ENCODE results near the gene CPTP. TPM values are rescaled to one million over a fixed set of nuclear protein-coding genes. Genes with fewer than 3 reads are reported as not detected.

Gene CPTP
- total RNA-seq, 6 experiments from 2014 or later = 24.6 to 31.5 (median 26.6) TPM

DNA sequence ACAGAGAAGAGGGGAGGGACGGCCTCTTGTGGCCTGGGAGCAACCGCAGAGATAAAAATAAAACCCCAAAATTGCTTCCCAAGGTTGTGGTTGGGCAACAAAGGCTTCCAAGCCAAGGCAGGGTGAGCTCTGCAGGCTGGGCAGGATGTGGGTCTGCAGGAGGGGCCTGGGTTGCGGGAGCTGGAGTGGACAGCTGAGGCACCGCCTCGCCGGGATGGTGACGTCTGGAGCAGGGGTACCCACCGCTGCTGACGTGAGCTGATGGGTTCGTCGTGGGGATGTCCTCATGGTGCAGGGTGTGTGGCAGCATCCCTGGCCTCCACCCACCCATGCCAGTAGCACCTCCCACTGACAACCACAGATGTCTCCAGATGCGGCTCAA, 46.8 kb downstream of the CPTP start:
- Mint-ChIP-seq H3K4me3 (no peak overlapping the region), H3K27me3 (ENCODE audit: insufficient read depth) (no peaks in the 10 kb centered on the region), H3K9me3 (no peaks in the 10 kb centered on the region), H3K27ac (no peak overlapping the region), H3K36me3 (ENCODE audit: low read depth) (no peaks in the 10 kb centered on the region), H3K4me1 (ENCODE audit: low read depth) (peaks cover 11% of the 10 kb centered on the region; the same call in 1 of the 2 replicates)
- DNase-seq = no peak
- TF ChIP-seq, protein P1, sequence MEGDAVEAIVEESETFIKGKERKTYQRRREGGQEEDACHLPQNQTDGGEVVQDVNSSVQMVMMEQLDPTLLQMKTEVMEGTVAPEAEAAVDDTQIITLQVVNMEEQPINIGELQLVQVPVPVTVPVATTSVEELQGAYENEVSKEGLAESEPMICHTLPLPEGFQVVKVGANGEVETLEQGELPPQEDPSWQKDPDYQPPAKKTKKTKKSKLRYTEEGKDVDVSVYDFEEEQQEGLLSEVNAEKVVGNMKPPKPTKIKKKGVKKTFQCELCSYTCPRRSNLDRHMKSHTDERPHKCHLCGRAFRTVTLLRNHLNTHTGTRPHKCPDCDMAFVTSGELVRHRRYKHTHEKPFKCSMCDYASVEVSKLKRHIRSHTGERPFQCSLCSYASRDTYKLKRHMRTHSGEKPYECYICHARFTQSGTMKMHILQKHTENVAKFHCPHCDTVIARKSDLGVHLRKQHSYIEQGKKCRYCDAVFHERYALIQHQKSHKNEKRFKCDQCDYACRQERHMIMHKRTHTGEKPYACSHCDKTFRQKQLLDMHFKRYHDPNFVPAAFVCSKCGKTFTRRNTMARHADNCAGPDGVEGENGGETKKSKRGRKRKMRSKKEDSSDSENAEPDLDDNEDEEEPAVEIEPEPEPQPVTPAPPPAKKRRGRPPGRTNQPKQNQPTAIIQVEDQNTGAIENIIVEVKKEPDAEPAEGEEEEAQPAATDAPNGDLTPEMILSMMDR (IDR thresholded peaks at IDR 0.05) = no peak

DNA sequence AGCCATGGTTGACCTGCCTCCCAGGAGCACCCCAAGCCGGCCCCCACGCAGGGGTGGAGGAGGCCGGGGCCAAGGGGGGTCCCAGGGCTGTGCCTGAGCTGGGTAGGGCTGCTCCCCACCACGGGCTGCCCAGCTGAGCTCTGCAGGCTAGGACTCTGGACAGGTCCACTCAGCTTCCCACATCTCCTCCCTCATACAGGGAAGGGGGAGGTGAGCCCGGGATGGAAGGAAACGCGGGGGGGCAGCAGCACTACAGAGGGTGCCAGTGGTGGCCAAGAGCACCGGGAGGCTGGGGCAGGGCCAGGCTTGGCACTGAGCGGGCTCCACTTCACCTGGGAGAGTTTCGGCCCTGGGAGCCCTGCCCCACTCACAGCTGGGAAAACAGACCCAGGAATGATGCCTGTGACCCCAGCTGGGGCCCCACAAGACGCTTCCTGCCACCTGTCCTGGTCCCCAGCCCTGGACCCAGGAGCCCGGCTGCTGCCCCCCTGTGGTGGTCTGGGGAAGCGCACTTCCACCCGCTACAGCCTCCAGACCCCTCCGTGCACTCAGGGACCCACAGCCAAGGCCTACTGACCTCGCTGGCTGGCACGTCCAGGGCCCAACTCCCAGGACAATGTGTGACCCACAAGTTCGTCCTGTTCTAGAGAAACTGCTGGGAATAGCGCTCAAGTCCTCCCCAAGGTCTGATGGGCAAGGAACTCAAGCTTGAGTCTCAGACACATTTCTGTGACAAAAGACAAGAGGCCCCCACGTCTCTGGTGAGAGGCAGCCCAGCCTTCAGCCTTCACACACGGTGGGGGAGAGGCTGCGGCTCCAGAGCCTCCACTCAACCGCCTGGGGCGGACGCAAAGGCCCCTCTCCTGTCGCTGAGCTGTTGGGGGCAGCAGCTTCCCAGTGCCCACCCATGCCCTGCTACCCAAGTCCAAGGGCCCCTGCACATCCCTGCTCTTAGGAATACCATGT, 47.4 kb downstream of the CPTP start:
- Mint-ChIP-seq H3K4me1 (ENCODE audit: low read depth) (peaks cover 11% of the 10 kb centered on the region; the same call in 1 of the 2 replicates), H3K36me3 (ENCODE audit: low read depth) (no peaks in the 10 kb centered on the region), H3K4me3 (no peak overlapping the region; the same call in 1 of the 2 replicates), H3K27ac (peak overlapping the region; percentile 59; the same call in 1 of the 2 replicates), H3K27me3 (ENCODE audit: insufficient read depth) (no peaks in the 10 kb centered on the region), H3K9me3 (no peaks in the 10 kb centered on the region)
- no peak for DNase-seq
- TF ChIP-seq, protein P1 (IDR thresholded peaks at IDR 0.05) = peak; percentile 98

DNA sequence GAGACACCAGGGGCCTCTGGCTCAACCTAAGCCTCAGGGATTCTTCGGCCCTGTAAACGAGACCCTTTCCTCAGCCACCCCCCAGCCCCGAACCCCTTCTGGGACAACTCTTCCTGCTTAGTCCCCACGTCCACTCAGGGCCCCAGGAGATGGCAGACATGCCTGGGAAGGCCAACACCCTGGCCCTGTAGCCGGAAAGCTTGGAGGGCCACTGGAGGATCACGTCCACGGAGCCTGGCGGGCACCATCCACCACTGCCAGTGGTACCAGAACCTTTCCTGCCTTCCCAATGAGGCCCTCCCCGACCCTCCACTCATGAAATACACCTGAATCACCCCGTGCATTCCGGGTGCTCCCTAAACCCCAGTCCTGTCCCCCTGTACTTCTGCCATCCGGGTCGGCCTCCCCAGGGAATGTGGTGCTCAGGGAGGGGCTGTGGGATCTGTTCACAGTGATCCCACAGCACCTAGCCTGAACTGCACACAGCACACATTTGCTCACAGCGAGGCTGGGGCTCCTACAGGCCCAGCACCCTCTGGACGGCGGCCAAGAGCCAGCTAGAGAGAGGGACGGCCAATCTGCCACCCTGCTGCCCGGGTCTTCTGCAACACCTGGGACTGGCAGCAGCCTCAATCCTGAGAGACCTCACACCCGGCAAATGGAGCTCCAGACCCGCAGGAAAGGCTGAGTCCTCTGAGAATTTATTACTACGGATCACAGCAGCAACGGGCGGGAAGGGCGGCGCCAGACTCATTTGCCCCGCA, 48.6 kb downstream of the CPTP start:
- peaks cover 11% of the 10 kb centered on the region; the same call in 1 of the 2 replicates for H3K4me1 Mint-ChIP-seq (ENCODE audit: low read depth)

DNA sequence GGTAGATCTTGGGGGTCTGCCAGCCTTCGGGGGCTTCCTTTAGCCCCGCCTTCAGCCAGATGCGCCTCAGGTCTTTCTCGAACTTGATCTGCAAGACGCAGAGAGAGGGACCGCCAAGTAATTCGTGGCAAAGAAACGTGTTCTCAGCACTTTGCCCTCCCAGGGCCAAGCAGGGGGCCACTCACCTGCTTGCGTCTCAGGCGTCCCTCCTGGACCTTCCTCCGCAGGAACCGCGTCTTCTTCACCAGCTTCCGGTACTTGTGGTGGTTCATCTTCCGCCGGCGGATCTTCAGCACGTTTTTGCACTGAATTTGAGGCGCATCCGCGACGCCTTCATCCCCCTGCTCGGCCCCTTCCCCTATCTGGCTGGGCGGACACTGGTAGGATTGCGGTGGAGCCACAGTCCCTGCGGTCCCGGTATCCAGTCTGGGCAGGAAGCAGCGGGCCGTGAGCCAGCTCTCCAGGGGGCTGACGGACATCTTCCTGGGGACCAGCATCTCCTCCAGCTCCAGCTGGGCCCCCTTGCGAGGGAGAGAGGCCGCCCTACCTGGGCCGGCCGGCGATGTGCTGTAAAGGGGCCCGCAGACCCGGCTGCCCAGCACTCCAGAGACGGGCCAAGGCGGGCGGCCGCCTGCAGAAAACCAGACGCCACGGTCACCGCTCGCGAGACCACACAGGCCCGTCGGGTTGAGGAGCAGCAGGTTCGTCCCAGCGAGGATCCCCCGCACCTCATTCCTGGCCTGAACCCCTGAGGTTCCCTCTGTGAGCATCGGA, 49.4 kb downstream of the CPTP start:
- Mint-ChIP-seq H3K27me3 (ENCODE audit: insufficient read depth) (no peaks in the 10 kb centered on the region), H3K9me3 (no peaks in the 10 kb centered on the region), H3K36me3 (ENCODE audit: low read depth) (no peaks in the 10 kb centered on the region), H3K27ac (peak overlapping the region; percentile 51; the same call in 1 of the 2 replicates), H3K4me1 (ENCODE audit: low read depth) (peaks cover 11% of the 10 kb centered on the region; the same call in 1 of the 2 replicates), H3K4me3 (peak overlapping the region; percentile 91)
- DNase-seq = no peak
- TF ChIP-seq, protein P1 (IDR thresholded peaks at IDR 0.05) = no peak

More for the DNA sequence above, 48.6 kb downstream of the CPTP start:
- Mint-ChIP-seq H3K36me3 (ENCODE audit: low read depth) (no peaks in the 10 kb centered on the region), H3K9me3 (no peaks in the 10 kb centered on the region), H3K27ac (peak overlapping the region; percentile 48; the same call in 1 of the 2 replicates), H3K4me3 (peak overlapping the region; percentile 91), H3K27me3 (ENCODE audit: insufficient read depth) (no peaks in the 10 kb centered on the region)
- TF ChIP-seq, protein P1 (IDR thresholded peaks at IDR 0.05) = no peak
- DNase-seq = no peak

DNA sequence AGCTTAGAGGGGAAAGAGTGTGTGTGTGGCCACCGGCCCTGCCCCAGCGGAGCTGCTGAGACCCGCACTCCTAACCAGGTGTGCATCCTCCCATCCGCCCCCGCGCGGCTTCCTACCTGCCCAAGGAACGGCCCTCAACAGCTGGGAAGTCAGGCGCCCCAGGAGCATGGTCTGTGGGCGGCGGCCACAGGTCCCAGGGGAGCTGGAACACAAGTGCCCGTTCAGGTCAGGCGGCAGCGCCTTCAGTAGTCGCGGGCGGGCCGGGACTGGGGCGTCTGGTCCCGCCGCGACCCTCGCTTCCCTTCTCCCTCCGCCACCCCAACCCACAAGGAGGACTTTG, 50.0 kb downstream of the CPTP start:
- no peak for DNase-seq
- H3K27ac Mint-ChIP-seq = peak overlapping the region; percentile 51
- H3K27me3 Mint-ChIP-seq (ENCODE audit: insufficient read depth) = no peaks in the 10 kb centered on the region

More for the DNA sequence above, 50.0 kb downstream of the CPTP start:
- no peaks in the 10 kb centered on the region for H3K36me3 Mint-ChIP-seq (ENCODE audit: low read depth)
- peak overlapping the region; percentile 91 for H3K4me3 Mint-ChIP-seq
- no peaks in the 10 kb centered on the region for H3K9me3 Mint-ChIP-seq
- TF ChIP-seq, protein P1 (IDR thresholded peaks at IDR 0.05) = no peak
- peaks cover 11% of the 10 kb centered on the region; the same call in 1 of the 2 replicates for H3K4me1 Mint-ChIP-seq (ENCODE audit: low read depth)

All from HFFc6 (cell line).